HG02884 (cell line): ENCODE data around the gene BNC2.

Experiments used
- ATAC-seq: cut with Tn5 transposase; IDR thresholded peaks from one replicate; pipeline ENCODE4 v1.9.1; 2021; ENCODE audit warnings: mild to moderate bottlenecking, moderate library complexity; ENCODE audit not compliant: unreplicated experiment

Gene BNC2

DNA sequence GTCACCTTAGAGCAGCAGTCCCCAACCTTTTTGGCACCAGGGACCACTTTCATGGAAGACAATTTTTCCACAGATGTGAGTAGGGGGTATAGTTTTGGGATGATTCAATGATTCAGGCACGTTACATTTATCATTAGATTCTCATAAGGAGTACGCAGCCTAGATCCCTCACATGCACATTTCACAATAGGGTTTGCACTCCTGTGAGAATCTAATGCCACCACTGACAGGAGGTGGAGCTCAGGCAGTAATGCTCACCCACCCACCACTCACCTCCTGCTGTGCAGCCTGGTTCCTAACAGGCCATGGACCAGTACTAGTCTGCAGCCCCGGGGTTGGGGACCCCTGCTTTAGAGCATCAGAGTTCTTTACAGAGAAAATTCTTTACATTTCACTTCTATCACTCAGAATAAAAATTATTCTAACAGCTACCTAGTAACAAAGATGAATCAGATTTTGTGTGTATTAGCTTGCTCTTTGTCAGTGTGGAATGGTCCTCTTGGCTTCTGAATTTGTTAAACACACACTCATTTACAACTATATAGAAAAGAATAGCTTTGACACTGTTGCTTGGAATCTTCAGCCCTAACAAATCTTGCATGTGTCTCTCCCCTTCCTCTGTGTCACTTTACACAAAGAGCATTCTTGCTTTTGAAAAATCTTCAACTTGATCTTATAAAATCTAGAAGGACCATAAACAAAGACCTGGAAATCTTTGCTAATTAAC is 438.6 kb downstream of the BNC2 start:
- no peak for ATAC-seq

DNA sequence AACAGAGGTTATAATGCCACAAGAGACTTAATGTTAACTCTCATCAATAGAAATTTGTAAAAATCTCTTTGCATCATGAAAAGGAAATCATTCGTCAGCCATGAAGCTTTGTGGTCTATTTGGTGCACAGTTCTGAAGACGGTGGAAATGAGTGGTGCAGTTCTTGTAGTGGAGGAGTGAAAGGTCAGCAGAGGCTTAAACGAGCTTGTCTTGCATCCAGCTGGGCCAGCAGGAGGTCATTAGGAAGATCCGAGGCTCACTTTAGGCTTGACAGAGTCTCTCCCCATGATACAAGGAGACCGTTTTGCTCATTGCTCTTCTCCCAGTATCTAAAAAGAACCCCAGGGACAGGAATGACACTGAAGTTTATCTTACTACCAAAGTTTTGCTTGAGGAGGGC is 440.8 kb downstream of the BNC2 start:
- no peak for ATAC-seq

DNA sequence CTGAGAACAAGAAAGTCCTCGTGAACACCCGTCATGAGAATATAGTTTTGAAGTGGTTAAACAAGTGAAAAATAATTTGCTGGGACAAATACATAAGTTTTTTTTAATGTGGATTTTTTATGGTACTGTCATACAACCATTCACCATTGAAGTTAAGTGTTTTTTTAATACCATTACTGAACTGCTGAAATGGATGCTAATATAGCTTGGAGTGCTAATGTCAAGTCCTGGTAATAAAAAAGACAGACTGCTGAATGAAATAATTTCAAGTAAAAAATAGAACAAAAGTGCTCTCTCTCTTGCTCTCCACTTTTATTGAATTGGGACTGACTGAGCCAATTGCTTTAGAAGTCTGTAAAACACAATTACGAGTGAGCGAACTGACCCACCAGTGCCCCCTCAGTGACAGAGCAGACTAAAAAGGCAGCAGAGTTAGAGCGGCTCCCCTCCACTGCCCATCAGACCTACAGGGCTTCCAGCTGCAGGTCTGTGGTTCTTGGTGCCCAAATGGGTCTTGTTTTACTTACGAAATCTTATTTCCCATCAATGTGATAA is 442.5 kb downstream of the BNC2 start:
- ATAC-seq, result no peak

DNA sequence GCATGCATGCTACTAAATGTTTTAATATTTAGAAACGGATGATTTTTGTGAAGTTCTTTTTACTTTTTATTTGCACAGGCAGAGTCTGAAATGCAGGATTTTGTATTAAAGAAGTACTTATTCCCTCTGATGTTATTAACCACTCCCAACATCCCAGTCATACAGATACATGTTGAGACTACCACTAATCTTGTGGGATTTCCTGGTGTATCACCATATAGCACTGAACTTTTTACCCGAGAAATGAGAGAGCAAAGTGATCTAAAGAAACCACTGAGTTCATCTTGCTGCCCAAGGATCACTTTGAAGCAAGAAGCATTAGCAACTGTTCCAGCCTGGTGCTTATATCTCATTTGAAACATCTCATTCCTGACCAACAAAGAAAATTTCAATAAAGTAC is 443.8 kb downstream of the BNC2 start:
- ATAC-seq, result no peak

DNA sequence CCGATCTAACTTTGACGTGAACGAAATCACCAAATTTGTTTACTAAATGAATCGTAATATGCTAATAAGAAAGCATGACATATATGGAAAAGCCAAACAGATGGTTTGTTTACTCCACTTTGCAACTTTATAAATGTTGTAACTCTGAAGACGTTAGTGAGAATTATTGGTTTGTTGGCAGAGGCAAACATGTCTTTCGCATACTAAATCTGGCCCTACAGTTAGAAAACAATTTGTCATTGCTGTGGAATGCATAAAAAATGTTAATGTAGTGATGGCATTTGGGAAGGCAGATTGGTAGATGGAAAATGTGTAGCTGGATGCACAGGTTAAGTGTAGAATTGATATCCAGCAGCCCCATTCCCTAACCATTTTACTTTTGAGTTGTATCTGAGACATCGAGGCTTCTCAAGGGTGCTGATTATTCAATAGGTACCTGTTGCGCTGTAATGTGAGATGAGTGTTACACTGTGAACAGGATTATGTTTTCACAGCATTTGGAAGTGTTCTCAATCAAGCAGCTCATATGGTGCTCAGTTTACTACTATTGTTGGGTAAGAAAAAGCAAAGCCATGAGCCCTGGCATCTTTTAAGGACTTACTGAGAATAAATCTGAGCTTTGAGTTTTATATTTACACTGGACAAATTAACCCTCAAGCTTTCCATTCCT is 444.8 kb downstream of the BNC2 start:
- no peak for ATAC-seq

DNA sequence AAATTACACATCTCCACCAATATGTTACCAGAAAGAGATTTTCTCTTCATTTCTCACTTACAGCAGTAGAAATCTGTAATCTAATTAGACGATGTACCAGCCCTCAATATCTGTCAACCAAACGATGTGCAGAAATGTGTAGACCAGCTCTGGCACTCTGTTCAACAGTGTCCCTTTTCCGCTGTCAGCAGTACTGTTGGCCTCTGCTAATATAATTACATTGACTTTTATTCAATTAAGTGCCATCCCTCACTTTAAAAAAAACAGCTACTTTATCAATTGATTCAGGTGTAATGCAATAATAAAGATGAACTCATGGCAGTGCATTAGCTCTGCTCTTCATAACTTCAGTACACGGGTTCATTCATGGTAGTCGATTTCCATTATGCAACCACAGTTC is 448.4 kb downstream of the BNC2 start:
- ATAC-seq, result no peak

DNA sequence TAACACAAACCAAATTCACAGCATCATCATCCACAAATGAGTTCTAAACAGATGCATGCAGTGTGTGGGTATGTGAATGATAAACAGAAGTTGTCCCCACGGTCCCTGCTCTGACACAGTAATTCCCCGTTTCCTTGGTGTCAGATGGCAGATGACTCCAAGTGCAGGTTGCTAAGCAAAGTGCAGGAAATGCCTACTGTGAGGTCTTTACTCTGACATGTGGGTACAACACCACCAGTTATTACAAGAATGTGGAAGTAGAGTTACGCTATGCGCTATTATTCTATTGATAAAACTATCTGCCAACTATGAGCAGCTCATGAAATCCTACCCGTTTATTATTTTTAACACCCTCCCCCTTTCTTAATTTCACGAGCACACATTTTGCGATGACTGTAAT is 448.9 kb downstream of the BNC2 start:
- no peak for ATAC-seq

DNA sequence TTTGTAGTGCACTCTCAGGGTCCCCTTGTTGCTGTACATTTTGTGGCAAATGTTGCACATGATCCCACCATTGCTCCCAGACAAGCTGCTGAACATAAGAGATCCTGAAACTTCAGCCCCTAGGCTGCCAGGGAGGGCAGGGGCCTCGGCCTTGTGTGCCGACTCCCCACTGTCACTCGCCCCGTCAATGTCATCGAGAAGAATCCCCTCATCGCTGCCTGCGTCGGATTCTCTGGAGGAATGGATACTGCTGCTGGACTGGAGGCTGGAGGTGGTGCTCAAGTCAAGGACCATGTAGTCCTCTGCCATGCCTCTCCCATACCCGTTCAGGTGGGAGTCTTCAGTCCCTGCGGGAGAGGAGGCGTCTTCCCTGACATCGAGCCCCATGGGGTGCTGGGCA is 451.3 kb downstream of the BNC2 start:
- no peak for ATAC-seq

DNA sequence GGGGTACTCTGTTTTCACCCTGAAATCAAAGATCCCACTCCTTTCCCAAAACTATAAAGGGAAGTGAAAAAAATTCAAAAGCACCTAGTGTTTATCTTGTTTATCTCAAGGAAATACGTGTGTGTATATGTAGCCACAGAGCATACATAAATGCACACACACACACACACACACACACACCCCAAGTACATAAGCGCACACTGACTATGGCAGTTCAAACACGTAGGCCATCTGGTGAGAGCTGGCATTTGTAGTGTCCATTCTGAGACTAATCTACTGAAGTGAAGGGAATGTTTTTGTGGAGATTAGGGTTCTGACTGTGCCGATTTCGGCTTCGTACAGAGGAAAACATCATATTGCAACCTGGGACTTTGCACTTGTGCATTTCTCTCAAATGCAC is 451.7 kb downstream of the BNC2 start:
- no peak for ATAC-seq

DNA sequence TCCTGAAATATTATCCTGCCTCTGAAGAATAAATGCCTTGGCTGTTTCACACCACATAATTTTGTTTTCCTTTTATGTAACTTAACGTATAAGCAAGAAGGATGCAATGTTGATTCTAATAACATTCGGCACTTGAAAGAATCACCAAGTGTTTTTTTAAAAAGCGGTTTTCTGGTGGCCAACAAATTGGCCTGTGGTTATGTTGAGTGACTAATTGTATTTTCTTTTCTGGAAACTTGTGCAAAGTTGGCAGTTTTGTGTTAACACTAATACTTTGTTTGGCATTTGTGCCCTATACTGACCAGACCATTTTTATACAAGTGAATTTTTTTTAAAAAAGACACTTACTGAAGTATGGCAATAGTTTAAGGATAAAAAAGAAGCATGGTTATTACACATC is 452.7 kb downstream of the BNC2 start:
- ATAC-seq, result no peak

DNA sequence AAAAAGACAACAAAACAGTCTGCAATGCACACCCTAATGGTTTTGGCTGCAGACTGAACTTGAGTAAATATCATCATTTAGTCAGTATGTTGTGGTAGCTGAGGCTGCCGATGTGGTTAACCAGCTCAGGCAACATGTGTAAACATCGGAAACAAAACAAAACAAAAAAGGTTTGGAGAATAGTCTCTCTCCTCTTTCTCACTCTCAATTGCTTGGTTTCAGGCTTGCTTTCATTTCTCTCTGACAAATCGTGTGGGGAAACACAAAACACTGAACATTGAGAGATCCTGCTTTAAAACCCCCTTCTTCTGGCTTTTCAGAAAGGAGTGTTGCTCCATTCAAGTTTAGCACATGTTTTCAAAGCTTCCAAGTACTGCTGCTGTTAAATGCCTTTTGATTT is 453.3 kb downstream of the BNC2 start:
- ATAC-seq, result no peak

DNA sequence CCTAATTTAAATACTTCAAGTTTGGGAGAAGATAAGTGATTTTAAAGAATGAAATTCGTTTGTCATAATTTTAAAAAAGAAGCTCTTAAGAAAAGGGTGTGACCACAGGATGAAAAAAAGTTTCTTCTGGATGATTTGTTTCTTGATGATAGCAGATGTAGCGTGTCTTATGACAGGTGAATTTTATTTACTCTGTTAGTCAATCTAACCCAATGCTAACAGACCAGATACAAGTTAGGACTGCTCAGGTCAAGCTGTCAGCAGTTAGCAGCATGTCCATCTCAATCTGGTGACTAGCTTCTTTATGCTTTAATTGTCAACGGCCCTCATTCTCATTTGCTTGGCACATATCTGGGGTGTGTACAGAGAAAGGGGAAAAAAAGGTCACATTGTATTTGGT is 456.0 kb downstream of the BNC2 start:
- ATAC-seq, result no peak

DNA sequence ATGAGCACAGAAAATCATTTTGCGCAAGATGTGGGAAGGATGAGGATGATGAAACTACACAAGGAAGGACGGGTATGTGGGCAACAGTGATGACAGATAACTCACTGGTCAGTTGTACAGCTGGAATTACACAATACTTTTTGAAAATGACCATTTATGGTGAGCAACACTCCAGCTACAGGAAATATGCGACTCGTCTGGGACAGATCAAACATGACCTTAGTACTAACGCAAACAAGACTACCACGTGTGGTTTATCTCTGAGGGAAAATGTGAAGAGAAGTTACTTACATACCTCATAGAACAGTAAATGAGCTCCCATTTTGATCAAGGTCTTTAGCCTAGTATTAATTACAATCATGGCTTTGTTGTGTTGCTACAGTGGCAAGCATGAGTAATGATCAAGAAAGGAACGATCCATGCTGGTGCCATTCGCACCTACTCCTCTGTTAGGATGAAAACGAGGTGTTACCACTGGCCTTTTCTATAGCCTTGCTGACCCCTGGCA is 456.9 kb downstream of the BNC2 start:
- no peak for ATAC-seq

DNA sequence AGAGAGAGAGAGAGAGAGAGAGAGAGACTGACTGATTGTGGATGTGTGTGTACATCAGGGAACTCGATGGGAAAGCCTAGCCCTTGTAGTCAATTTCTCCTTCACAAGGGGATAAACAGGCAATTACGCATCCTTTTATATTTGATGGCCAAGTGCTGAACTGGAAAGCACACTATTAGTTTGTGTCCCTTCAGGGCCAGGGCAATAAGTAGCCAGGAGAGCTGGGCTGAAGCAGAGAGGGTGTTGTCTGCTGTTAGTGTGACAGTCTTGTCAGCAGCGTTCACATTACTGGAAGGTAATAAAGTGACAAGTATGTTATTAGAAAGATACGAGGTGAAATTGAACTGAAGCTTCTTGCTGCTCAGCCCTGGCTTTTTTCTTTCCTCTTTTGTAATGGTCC is 457.7 kb downstream of the BNC2 start:
- no peak for ATAC-seq

DNA sequence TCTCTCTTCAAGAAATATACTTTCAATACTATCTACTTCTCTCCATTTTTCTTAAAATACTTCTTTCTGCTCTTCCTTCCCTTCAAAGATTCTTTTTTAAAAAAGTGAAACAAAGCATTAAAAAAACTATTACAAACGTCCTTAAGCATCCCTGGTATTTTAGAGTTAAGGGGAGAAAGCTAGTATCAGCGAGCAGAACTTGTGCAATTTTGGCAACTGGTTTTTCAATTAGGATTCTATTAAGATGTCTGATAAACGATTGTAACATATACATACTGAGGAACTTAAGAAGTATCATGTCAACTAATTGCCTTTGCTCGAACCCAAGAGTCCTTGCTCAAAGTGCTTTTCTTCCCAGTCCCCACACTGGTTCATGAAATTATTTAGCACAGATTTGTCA is 459.2 kb downstream of the BNC2 start:
- no peak for ATAC-seq

DNA sequence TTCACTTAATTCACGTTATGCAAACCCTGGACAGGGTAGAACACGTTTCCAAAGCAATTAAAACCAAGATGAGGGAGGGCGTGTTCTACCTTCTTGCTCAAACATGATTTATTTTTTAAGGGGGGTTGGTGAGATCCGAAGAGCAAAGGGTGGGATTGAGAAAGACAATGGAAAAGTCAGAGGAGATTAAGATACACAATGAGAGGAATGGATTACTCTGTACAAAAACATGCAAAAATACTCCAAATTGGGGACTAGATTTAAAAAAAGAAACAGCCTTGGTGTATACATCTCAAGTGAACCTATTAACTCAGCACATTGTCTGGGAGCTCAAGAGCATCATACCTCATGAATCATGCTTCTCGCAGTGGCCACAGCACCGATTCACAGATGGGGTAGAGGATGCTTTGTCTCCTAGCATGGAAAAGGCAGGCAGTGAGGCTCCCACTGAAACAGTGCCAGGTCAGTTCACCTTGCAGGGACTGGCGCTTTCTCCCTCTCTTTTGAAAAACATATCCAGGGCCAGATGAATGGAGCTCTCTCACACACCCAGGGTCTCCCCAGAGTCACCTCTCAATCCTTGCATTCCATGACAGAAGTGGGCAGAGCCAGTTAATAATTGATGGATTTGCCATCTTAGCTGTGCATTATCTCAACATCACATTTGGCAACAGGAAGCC is 459.7 kb downstream of the BNC2 start:
- ATAC-seq, result no peak

DNA sequence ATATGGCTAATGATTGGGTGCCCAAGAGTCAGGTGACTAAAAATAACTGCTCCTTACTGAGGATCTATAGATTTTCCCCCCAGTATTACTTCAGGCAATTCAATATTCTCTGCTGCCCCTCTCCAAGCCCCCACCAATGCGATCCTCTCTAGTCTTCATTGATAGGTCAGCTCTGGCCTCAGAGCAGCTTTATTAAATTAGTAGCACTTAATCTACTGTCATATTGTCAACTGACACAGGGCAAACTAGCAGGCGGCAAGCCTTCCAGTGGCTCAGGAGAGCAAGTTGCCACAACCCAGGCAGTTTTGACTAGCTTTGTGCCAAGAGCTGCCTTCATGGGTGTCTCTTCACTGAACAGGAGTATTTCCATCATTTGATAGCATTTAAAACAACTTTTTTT is 462.9 kb downstream of the BNC2 start:
- ATAC-seq, result no peak

DNA sequence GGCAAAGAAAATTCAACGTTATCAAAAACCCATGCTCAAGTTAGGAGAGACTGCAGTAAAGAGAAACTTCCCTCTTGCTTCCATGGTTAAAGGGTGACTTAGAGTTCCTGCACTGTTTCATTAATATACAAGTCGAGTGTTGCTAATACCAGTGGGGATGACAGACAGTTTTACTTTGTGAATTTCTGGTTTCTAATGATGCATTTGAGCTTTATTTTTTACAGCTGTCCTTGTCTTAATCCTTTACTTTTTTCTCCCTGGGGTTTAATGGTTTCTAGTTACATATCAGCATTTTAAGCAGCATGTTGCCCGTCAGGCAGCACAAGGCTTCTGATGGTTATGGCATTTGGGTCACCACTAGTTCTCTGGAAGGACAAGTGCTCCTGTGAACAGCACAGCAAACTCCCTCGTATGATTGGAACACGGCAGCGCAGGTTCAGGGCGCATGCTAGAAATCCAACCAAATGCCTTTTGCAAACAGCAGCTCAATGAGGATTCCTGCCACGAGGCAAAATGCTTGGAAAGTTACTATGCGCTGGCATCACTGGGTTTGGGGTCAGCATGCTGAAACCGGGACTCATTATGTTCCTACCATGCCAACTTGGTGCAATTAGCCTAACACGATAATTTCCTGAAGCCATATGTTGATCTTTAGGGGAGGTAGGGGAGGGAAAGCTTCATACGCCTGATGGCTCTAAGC is 463.8 kb downstream of the BNC2 start:
- no peak for ATAC-seq

DNA sequence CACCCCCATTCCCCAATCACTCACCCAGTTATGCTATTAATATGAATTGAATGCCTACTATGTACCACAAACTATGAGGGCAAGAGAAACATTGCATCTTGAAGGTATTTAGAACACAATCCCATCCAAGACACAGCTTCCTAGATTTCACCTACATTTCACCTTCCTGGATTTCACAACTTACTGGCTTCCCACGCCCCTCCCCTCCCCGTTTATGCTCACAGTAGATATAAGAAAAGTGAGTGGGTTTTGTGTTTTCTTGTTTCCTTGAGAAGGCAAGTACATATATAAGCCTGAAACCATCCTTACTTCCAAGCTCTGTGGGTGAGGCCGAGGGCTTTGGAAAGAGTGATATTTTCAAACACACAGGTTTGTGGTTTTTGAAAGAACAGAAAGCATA is 465.0 kb downstream of the BNC2 start:
- ATAC-seq, result no peak

DNA sequence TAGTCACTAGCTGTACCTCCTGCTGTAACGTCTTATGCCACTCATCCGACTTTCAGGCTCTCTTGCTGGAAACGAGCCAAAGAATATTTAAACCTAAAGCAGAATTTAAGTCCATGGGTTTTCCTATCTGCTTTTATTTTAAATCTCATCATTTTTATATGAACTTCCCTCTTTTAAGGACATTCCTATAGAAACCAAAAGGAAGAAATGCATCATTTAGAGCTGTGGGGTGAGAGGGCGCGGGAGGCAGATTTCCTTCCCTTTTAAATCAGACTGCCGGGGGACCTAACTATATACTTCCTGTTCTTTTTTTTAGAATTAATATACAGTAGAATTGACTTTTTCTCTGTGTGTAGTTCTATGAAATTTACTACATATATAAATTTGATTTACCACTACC is 468.8 kb downstream of the BNC2 start:
- ATAC-seq, result no peak

DNA sequence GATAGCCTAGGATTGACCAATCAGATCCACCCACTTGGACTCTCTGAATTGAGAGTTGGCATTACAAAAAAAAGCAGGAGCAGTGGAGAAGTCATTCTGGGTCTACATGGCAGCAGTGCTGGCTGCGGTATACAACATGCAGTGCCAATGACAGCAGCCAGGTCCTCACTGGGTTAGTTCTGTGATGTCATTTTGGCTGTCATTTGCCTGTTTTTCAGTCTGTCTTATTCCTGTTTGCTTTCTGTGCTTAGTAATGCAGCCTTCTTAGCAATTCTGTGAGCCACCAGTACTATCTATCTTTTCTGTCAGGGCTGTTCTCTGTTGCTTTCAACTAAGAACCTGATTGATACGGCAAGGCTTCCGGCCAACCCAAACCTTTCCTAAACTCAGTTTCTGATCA is 471.8 kb downstream of the BNC2 start:
- no peak for ATAC-seq
